RPMI7951 (cell line): ENCODE measurements around the gene TIA1. TPM values are rescaled to one million over a fixed set of nuclear protein-coding genes. Genes with fewer than 3 reads are reported as not detected.
"Not testable (repeated sequence)": the region's sequence is repeated elsewhere in the genome, so short reads cannot be mapped to it uniquely, and the experiment has no call there.

Experiments used
- DNase-seq: peaks from one replicate; pipeline ENCODE4 v3.0.0-alpha.2; 2012; ENCODE audit warnings: low read depth
- total RNA-seq: library from RNA; depleted of rRNA; stranded (reverse); fragments of >200 nt; shearing (Covaris generic); gene quantifications from 2 replicates; pipeline ENCODE4 v1.2.3, GENCODE V29; 2014; rRNA removed

Gene TIA1, protein sequence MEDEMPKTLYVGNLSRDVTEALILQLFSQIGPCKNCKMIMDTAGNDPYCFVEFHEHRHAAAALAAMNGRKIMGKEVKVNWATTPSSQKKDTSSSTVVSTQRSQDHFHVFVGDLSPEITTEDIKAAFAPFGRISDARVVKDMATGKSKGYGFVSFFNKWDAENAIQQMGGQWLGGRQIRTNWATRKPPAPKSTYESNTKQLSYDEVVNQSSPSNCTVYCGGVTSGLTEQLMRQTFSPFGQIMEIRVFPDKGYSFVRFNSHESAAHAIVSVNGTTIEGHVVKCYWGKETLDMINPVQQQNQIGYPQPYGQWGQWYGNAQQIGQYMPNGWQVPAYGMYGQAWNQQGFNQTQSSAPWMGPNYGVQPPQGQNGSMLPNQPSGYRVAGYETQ
- 89.6 and 116 TPM in 2 replicates for total RNA-seq

DNA sequence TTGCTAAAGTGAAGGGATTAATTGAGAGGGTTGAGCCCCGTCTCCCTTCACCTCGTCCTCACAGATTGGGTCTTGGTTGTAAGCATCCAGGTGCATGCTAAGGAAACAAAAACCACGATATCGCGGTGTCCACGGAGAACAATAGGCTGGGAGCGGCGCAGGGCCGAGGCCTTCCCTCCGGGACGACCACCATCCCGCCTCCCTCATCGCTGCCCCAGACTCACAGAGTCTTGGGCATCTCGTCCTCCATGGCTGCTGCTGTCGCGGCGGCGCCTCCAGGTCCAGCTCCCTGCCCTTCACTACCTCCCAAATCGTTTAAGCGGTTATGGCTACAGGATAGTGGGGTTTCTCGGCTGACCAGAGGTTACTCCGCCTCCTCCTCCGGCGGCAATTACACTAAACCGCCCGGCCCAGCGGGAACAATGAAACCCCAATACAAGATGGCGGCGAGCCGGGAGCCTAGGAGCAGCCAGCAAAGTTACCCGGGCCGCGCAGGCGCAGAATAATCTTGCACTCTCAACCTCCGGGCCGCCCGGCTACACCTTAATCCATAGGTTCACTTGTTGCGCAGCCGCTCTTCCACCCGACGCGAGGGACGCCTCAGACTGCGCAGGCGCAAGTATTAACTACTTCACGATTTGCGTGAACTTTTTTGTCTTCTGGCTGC lies at the start of gene TIA1:
TIA1 (minus strand) TSS at position 448 of the 667 bp plus-strand sequence; CDS start at position 250, 198 bp downstream.
- DNase-seq: peak; percentile 97

DNA sequence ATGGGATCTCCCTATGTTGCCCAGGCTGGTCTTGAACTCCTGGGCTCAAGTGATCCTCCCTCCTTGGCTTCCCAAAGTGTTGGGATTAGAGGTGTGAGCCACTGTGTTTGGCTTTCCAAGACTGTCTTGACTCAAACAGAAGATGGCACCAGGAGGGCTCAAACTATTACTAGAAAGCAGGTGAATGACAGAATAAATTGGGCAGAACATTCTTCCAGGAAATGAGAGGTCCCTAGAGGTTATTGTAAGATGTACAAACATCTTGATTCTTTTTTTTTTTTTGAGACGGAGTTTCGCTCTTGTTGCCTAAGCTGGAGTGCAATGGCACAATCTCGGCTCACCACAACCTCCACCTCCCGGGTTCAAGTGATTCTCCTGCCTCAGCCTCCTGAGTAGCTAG lies 49.4 kb upstream of the TIA1 start:
- DNase-seq: not testable (repeated sequence)

DNA sequence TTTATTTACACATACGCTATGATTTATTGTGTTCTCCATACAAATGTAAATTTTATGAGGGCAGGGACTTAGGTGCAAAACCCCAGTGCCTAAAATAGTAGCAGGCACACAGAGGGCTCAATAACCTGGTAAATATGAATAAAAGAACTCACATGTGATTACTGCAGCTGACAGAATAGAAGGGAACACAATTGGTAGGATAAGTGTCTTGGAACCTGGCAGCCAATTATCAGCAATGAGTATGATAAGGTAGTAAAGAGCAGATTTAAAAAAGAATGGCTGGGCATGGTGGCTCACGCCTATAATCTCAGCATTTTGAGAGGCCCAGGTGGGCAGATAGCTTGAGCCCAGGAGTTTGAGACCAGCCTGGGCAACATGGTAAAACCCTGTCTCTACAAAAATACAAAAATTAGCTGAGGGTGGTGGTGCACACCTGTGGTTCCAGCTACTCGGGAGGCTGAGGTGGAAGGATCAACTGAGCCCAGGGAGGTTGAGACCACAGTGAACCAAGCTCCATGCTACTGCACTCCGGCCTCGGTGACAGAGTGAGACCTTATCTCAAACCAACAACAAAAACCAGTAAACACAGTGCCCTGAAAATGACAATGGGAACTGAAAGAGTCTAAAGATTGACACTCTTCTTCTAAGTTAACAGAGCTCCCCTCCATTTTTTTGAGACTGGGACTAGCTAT lies 35.2 kb upstream of the TIA1 start:
- DNase-seq: no peak

DNA sequence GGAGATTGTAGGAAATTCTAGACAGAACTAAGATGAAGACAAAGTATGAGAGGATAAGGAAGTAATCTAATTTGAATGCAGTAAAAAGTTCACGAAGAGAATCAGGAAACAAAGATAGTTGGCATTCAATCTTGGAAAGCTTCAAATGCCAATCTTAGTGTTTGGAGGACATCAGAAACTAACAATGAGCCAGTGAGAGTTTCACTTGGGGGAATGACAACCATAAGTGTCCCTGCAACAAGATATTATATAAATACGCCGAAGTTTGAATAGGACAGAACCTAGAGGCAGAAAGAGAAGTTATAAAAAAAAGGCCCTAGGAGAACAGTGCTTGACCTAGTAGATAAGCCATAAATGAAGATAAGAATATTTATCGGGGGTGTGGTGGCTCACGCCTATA lies 34.0 kb upstream of the TIA1 start:
- no peak for DNase-seq

DNA sequence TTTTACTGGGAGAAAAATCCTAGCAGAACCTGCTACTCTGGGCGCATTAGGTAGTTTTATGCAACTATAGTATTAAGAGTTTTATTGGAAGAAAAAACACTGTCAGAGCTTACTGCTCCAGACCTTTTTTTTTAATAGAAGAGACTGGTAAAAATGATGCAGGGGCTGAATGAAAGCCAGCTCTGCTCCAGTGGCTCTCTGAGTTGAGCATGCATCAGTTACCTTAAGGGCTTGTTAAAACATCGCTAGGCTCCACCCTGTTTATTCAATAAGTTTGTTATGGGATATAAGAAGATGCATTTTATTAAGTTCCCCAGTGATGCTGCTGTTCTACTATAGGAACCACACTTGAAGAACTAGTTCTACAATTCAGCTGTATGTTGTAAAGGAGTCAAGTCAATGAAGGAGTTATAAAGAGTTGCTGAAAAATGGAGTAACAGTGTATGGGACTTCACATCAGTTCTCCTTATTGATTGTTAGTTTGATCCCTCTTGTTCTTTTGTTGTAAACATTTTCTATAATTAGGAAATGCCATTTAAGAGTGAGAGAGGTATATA lies 31.9 kb upstream of the TIA1 start:
- DNase-seq: no peak

DNA sequence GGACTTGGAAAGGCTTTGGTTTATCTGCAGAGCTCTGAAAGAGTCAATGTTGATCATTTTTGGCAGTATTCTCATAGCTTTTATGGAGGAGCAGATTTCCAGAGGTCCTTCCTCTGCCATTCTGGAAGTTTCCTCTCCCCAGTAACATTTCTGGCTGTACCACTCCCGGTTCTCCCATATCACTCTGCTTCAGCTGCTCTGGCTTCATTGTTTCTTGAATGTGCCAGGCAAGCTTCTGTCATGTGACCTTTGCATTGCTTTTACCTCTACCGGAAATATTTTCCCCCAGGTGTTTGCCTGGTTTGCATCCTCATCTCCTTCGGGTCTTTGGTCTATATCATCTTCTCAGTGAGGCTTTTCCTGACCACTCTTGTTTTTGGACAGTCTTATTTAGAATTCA lies 21.9 kb upstream of the TIA1 start:
- no peak for DNase-seq

DNA sequence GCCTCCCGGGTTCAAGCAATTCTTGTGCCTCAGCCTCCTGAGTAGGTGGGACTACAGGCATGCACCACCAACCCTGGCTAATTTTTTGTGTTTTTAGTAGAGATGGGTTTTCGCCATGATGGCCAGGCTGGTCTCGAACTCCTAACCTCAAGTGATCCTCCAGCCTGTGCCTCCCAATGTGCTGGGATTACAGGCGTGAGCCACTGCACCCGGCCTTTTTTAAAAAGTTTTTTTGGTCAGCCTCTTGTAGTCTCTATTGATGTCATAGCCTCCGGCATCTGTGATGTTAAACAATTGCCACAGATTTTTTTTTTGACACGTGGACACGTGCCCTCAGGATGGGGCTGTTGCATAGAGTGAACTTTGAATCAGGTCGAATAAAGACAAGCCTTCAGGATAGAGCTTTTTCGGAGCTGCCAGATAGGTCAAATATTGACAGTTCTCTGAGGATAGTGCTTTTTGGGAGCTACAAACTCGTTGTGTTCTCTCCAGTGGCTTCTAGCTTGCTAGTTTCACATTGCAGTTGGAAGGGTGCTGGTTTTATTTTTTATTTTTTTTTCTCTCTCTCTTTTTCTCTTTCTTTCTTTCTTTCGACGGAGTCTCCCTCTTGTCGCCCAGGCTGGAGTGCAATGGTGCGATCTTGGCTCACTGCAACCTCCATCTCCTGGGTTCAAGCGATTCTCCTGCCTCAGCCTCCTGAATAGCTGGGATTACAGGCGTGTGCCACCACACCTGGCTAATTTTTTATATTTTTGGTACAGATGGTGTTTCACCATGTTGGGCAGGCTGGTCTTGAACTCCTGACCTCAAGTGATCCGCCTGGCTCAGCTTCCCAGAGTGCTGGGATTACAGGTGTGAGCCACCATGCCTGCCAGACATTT lies 21.2 kb upstream of the TIA1 start:
- not testable (repeated sequence) for DNase-seq

DNA sequence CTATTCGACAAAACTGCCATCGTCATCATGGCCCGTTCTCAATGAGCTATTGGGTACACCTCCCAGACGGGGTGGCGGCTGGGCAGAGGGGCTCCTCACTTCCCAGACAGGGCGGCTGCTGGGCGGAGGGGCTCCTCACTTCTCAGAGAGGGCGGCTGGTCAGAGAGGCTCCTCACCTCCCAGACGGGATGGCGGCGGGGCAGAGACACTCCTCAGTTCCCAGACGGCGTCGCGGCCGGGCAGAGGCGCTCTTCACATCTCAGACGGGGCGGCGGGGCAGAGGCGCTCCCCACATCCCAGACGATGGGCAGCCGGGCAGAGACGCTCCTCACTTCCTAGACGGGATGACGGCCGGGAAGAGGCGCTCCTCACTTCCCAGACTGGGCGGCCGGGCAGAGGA lies 18.5 kb upstream of the TIA1 start:
- not testable (repeated sequence) for DNase-seq

DNA sequence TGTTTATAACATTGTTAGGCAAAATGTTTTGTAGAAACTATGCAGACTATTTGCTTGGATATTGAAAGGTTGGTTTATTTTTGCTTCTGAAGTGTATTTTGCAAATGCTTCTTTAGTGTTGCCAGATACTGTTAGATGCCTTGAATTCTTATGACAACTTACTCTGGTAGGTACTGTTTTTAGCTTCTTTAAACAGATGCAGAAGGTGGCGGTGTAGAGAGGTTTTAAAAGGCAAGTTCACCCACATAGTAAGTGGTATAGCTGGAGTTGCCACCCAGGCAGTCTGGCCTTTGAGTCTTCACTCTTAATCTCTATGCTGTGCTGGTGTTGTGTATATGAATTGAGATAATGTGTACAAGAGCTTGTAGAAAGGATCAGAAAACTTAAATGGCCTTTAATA lies 13.1 kb upstream of the TIA1 start:
- no peak for DNase-seq

DNA sequence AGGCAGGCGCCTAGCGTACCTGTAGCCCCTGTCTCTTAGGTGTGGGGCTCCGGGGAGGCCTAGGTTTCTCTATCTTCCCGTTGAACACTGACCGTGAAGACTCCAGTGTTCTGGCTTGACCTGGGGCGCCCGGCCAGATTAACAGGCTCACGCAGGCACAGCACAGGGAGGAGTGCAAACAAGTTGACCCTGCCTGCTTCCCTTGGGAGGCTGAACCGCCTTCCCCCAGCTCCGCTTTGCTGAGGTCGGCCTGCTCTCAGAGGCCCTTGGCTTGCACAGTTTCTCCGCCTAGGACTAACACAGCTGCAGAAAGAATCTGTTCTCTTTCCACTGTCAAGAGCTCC lies 10.1 kb upstream of the TIA1 start:
- DNase-seq: peak; percentile 39

DNA sequence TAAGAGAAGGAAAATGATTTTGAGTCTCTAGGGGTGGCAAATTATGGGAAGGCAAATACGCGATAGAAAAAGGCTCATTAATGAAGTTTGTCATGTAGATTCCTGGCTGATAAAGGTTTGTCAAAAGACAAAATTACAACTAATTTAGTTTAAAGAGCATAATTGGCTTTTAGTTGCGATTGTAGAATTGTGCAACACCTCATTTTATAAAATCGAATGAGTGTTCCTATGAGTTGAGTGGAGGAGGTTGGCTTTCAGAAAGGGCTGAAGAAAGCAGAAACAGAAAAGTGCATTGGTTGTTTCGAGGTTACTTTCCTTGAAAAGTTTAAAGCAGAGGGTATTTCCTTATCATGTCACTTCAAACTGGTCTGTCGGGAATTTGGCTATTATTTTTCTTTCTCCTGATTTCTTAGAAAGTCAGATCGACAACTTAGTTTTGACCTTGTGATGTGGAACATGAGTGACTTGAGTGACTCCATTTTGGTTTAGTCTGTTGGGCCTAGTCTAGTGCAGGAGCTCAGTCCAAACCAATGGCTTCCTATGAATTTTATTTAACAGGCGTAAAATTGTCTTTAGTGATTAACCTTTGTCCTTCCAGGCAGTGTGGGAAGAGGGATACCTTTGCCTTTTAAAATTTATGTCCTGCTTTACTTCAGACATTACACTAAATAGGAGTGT lies 7.3 kb upstream of the TIA1 start:
- DNase-seq: no peak

DNA sequence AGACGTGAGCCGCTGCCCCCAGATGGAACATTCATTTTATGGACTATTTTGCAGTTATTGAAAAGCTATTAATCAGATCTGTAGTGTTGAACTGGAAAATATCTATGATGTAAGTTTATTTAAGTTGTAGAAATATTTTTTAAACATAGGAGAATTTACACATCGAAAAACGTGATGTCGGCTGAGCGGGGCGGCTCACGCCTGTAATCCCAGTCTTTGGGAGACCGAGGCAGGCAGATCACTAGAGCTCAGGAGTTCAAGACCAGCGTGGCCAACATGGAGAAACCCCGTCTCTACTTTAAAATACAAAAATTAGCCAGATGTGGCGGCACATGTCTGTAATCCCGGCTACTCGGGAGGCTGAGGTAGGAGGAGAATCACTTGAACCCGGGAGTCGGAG lies 2.0 kb upstream of the TIA1 start:
- no peak for DNase-seq

DNA sequence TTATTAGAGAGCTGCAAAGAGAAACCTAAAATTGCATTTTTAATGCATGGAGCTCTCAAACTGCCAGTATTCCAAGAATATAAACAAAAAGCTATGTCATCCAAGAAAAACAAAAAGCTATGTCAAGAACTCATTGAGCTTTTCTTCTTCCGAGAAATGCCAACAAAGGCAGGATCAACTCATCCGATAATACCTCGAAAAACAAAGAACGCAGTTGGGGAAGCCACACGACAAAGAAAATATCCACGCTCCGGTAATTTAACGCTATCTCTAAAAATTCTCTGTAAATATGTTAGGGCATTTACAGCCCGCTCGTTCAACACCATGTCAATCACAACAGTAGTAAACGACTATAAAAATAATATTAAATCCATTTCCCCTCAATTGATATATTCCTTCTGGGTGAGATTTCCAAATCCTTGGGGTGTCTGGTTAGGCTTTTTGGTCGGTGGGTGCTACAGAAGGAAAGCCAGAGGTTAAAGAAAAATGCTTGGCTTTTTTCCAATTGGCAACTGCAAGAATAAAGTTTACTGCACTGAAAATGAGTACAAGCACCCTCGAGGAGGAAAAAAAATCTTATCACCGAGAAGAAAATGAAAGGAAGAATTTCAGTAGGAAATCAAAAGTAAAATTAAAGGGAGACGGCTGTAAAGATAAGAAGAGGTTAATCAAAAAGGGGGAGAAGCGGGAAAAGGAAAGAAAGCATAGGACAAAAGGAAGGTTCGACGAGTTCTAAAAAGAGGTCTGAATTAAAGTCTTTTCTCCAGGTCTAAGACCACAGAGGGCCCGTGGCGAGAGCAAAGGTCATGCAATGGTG lies 856 bp downstream of the TIA1 start:
- DNase-seq: peak; percentile 25

DNA sequence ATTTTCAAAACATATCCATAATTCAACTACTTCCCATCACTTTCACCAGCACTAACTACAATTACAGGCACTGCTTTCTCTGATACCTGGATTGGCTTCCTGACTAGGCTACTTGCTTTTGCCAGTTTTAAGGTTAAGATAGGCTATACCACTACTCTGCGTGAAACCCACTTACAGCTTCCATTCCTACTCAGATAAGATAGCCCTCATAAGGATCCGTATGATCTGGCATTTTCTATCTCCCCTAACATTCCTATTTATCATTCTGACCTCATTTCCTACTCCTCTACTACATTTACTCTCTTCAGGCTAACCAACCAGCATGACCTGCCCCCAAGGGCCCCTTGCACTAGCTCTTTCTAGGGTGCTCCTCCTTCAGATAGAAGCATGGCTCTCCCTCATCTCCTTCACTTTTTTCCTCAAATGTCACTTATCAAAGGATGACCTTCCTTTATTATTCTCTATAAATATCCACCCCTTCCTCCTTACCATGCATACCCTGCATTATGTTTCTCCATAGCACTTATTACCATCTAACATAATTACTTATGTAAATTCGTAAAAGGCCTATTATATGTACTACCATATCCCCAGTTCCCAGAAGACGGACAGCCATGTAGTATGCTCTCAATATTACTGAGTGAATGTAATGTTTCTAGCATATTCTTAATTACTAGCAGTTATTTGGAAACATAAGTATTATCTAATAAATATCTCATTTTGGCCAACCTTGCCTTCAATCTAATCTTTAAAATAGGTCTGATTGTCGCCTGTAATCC lies 4.4 kb downstream of the TIA1 start:
- DNase-seq: no peak

DNA sequence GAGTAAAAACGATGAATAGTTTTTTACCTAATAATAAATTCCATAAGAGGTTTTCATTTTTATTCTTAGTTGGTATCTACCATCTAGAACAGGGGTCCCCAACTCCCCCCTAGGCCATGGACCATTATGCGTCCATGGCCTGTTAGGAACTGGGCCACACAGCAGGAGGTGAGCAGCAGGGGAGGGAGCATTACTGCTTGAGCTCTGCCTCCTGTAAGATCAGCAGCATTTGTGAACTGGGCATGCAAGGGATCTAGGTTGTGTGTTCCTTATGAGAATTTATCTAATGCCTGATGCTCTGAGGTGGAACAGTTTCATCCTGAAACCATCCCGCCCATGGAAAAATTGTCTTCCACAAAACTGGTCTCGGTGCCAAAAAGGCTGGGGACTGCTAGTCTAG lies 5.9 kb downstream of the TIA1 start:
- no peak for DNase-seq

DNA sequence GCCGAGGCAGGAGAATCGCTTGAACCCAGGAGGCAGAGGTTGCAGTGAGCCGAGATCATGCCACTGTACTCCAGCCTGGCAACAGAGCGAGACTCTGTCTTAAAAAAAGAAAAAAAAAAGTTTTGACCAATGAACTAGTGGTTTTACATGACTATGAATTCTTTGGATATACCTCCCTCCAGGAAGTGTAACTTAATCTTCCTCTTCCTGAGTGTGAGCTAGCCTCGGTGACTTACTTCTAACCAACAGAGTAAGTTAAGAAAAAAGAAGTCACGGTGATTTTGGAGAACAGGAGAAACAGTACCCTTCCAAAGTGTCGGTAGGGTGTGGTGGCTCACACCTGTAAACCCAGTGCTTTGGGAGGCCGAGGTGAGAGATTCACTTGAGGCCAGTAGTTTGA lies 7.1 kb downstream of the TIA1 start:
- DNase-seq: no peak

DNA sequence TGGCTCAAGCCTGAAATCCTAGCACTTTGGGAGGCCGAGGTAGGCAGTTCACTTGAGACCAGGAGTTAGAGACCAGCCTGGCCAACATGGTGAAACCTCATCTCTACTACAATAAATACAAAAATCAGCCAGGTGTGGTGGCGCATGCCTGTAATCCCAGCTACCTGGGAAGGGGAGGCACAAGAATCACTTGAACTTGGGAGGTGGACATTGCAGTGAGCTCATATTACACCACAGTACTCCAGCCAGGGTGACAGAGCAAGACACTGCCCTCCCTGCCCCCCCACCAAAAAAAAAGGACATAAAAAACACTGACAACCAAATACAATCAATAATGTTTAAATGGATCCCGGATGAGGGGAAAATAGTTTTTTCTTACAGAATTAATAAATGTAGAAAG lies 7.8 kb downstream of the TIA1 start:
- DNase-seq: no peak

DNA sequence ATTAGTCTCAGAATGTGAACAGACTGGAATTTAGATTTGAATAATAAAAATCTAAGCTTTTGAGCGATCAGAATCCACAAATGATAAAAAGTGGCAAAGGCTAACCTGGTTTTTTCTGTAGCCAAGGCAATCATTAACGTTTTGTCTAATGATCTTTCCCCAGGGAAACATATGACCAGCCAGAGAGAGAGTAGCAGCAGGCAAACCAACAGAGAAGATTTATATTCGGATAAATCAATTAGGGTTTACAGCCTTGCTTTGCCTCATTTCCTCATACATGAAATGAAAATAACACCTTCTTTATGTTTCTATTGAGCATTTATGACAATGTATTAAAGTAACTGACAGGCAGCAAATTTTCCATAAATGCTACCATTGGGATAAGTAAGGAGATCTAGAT lies 14.5 kb downstream of the TIA1 start:
- DNase-seq: no peak

DNA sequence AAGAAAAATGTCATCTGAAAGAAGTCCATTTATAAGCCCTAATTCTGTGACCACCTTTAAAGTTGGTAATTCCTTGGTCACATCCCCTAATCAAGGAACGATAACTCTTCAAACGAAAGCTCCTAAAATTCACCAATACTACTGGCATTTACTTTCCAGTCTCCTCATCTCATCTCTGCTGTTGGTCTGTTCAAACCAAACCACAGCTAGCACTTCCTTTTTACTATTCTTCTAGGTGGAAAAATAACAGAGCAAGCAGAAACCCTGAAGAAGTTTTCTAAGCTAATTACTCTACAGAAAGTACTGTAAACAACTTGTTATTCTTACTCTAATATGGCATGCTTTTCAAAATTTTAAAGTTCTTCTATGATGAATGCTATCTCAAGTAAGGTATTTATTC lies 21.6 kb downstream of the TIA1 start:
- no peak for DNase-seq
